ENCODE results near the gene CDH7.

DNA sequence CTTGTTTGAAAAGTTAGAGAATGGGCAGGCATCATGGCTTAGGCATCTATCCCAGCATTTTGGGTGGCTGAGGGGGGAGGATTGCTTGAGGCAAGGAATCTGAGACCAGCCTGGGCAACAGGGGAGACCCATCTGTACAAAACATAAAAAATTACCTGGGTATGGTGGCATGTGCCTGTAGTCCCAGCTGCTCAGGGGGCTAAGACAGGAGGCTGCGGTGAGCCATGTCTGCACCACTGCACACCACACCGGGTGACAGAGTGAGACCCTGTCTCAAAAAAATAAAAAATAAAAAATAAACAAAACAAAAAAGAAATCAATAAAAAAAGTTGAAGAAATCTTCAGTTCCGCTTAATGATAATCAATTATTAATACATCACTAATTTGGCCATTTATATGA, 146.5 kb downstream of the CDH7 start:
- TF ChIP-seq CTCF (conservative IDR thresholded peaks at IDR 0.05; ENCODE audit: low read length) (no peak), EZH2phosphoT487 (IDR thresholded peaks at IDR 0.05; ENCODE audit: borderline replicate concordance) (no peak)

All from Loucy (cell line).